GM23248 (cell line): Measurements from ENCODE around the gene TTYH1.

Experiments used
- EZH2 ChIP-seq: fragments of 200-600 bp; sonication (generic); IDR thresholded peaks from 2 replicates; pipeline ENCODE4 v1.6.1; 2018; ENCODE audit warnings: antibody characterized with exemption, mild to moderate bottlenecking; ENCODE audit not compliant: insufficient read depth, poor library complexity, severe bottlenecking
- EZH2phosphoT487 ChIP-seq: fragments of 200-600 bp; sonication (generic); IDR thresholded peaks from 2 replicates; pipeline ENCODE4 v1.6.1; 2018; ENCODE audit warnings: antibody characterized with exemption, moderate library complexity, mild to moderate bottlenecking, low read depth; ENCODE audit not compliant: insufficient read depth

DNA sequence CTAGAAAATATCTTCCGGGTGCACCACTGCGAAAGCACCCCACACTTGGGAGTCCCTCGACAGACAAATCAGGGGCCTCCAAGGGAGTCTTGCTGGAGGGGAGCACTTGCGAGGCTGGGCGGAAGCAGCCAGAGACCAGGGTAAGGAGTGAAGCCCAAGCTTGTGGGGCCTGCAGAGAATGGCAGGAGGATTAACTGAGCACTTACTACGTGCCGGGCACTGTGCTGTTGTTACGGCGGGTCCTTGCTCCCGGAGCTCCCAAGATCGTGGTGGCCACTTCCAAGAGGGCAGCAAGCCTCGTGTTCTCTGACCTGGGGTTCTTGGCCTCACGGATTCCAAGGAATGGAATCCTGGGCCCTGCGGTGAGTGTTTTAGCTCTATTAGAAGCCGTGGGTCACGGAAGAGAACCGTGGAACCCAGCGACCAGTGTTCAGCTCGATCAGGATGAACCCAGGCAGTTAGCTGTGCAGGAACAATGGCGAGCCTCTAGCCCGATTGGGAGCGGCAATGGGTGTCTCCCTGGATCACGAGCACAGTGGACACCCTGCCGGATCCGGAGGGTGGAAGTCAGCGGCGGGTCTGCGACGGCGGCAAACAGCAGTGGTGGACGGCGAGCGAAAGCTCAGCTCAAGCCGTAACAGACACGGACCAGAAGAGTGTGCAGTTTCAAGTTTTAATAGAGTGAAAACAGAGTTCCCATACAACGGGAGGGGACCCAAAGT is 9.6 kb downstream of the TTYH1 start:
- TF ChIP-seq EZH2 (no peak), EZH2phosphoT487 (no peak)
